Measurements from ENCODE around the gene SULF2.
A peak's percentile ranks its signal among the peaks of the same experiment; 100 is the strongest.

The SULF2 gene

GRCh38 chr20:47784599-47785310 lies 526 bp downstream of the SULF2 start:
- H3K36me3 ChIP-seq (ENCODE audit: control insufficient read depth, insufficient read depth, low read length): no peaks in the 10 kb centered on the region
- no peak overlapping the region for H3K27ac ChIP-seq (ENCODE audit: low read length)
- peaks cover 3% of the 10 kb centered on the region for H3K4me1 ChIP-seq (ENCODE audit: control insufficient read depth, insufficient read depth, low read length)
- H3K27me3 ChIP-seq (ENCODE audit: control insufficient read depth, insufficient read depth, low read length): peaks cover 13% of the 10 kb centered on the region
- WGBS (ENCODE audit: insufficient coverage, insufficient read length): no CpG with 5 or more reads among the region's 69 CpGs
- DNase-seq (ENCODE audit: low read depth, low spot score): no peak
- no peaks in the 10 kb centered on the region for H3K9me3 ChIP-seq (ENCODE audit: control insufficient read depth, insufficient read depth, low read length)
- H3K4me3 ChIP-seq (ENCODE audit: low read length): peak overlapping the region; percentile 34

GRCh38 chr20:47783828-47784598 lies 1.3 kb downstream of the SULF2 start:
- no peaks in the 10 kb centered on the region for H3K36me3 ChIP-seq (ENCODE audit: control insufficient read depth, insufficient read depth, low read length)
- DNase-seq (ENCODE audit: low read depth, low spot score): no peak
- no peak overlapping the region for H3K27ac ChIP-seq (ENCODE audit: low read length)
- peaks cover 13% of the 10 kb centered on the region for H3K27me3 ChIP-seq (ENCODE audit: control insufficient read depth, insufficient read depth, low read length)
- WGBS (ENCODE audit: insufficient coverage, insufficient read length): no CpG with 5 or more reads among the region's 23 CpGs
- H3K9me3 ChIP-seq (ENCODE audit: control insufficient read depth, insufficient read depth, low read length): no peaks in the 10 kb centered on the region
- peak overlapping the region; percentile 34; the same call in 1 of the 2 replicates for H3K4me3 ChIP-seq (ENCODE audit: low read length)
- peaks cover 3% of the 10 kb centered on the region for H3K4me1 ChIP-seq (ENCODE audit: control insufficient read depth, insufficient read depth, low read length)

GRCh38 chr20:47782920-47783552 lies 2.2 kb downstream of the SULF2 start:
- no CpG with 5 or more reads among the region's 2 CpGs for WGBS (ENCODE audit: insufficient coverage, insufficient read length)
- DNase-seq (ENCODE audit: low read depth, low spot score): no peak
- Histone ChIP-seq H3K4me1 (ENCODE audit: control insufficient read depth, insufficient read depth, low read length) (peaks cover 3% of the 10 kb centered on the region), H3K9me3 (ENCODE audit: control insufficient read depth, insufficient read depth, low read length) (no peaks in the 10 kb centered on the region), H3K27ac (ENCODE audit: low read length) (no peak overlapping the region), H3K36me3 (ENCODE audit: control insufficient read depth, insufficient read depth, low read length) (no peaks in the 10 kb centered on the region), H3K4me3 (ENCODE audit: low read length) (no peak overlapping the region), H3K27me3 (ENCODE audit: control insufficient read depth, insufficient read depth, low read length) (peaks cover 13% of the 10 kb centered on the region)

GRCh38 chr20:47782076-47782475 lies 3.2 kb downstream of the SULF2 start:
- WGBS (ENCODE audit: insufficient coverage, insufficient read length): no CpG with 5 or more reads among the region's 7 CpGs
- peaks cover 13% of the 10 kb centered on the region for H3K27me3 ChIP-seq (ENCODE audit: control insufficient read depth, insufficient read depth, low read length)

DNA sequence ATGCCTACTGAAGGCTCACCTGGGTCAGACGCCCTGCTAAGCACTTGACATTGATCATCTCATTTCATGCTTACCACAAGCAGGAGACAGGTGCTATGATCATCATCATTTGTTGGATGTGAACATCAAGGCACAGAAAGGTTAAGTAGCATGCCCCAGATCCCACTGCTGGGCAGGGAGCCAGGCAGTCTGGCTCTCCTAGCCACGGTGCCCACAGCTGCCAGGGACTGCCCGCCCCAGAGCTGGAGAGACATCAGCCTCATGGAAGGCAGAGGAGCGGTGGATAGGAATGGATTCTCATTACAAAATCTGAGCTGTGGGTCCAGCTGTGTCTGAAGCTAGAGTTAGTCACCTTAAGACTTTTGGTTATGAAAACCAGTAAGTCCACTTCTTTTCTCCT lies 3.6 kb downstream of the SULF2 start:
- no peaks in the 10 kb centered on the region for H3K9me3 ChIP-seq (ENCODE audit: control insufficient read depth, insufficient read depth, low read length)
- no peak for DNase-seq (ENCODE audit: low read depth, low spot score)
- peaks cover 3% of the 10 kb centered on the region for H3K4me1 ChIP-seq (ENCODE audit: control insufficient read depth, insufficient read depth, low read length)
- H3K36me3 ChIP-seq (ENCODE audit: control insufficient read depth, insufficient read depth, low read length): no peaks in the 10 kb centered on the region
- WGBS (ENCODE audit: insufficient coverage, insufficient read length): no CpG with 5 or more reads among the region's 4 CpGs
- no peak overlapping the region for H3K27ac ChIP-seq (ENCODE audit: low read length)
- H3K4me3 ChIP-seq (ENCODE audit: low read length): no peak overlapping the region
- peaks cover 13% of the 10 kb centered on the region for H3K27me3 ChIP-seq (ENCODE audit: control insufficient read depth, insufficient read depth, low read length)

More at GRCh38 chr20:47782076-47782475, 3.2 kb downstream of the SULF2 start:
- no peak overlapping the region for H3K4me3 ChIP-seq (ENCODE audit: low read length)
- peaks cover 3% of the 10 kb centered on the region for H3K4me1 ChIP-seq (ENCODE audit: control insufficient read depth, insufficient read depth, low read length)
- no peaks in the 10 kb centered on the region for H3K36me3 ChIP-seq (ENCODE audit: control insufficient read depth, insufficient read depth, low read length)
- no peak for DNase-seq (ENCODE audit: low read depth, low spot score)
- H3K27ac ChIP-seq (ENCODE audit: low read length): no peak overlapping the region
- H3K9me3 ChIP-seq (ENCODE audit: control insufficient read depth, insufficient read depth, low read length): no peaks in the 10 kb centered on the region

GRCh38 chr20:47780720-47781389 lies 4.4 kb downstream of the SULF2 start:
- WGBS (ENCODE audit: insufficient coverage, insufficient read length): no CpG with 5 or more reads among the region's 10 CpGs
- DNase-seq (ENCODE audit: low read depth, low spot score): no peak
- peaks cover 3% of the 10 kb centered on the region for H3K4me1 ChIP-seq (ENCODE audit: control insufficient read depth, insufficient read depth, low read length)
- H3K36me3 ChIP-seq (ENCODE audit: control insufficient read depth, insufficient read depth, low read length): no peaks in the 10 kb centered on the region
- no peaks in the 10 kb centered on the region for H3K9me3 ChIP-seq (ENCODE audit: control insufficient read depth, insufficient read depth, low read length)
- H3K4me3 ChIP-seq (ENCODE audit: low read length): no peak overlapping the region
- H3K27me3 ChIP-seq (ENCODE audit: control insufficient read depth, insufficient read depth, low read length): peaks cover 12% of the 10 kb centered on the region
- no peak overlapping the region for H3K27ac ChIP-seq (ENCODE audit: low read length)

GRCh38 chr20:47778398-47779354 lies 6.6 kb downstream of the SULF2 start:
- WGBS (ENCODE audit: insufficient coverage, insufficient read length): 100% methylated on average over 2 of the region's 17 CpGs
- no peak for DNase-seq (ENCODE audit: low read depth, low spot score)
- no peak overlapping the region for H3K4me3 ChIP-seq (ENCODE audit: low read length)
- no peak overlapping the region for H3K27ac ChIP-seq (ENCODE audit: low read length)
- peaks cover 4% of the 10 kb centered on the region for H3K27me3 ChIP-seq (ENCODE audit: control insufficient read depth, insufficient read depth, low read length)
- H3K36me3 ChIP-seq (ENCODE audit: control insufficient read depth, insufficient read depth, low read length): no peaks in the 10 kb centered on the region
- no peaks in the 10 kb centered on the region for H3K9me3 ChIP-seq (ENCODE audit: control insufficient read depth, insufficient read depth, low read length)
- 0 out of 2 replicates have a peak, but pooled peaks cover 1% of the 10 kb centered on the region for H3K4me1 ChIP-seq (ENCODE audit: control insufficient read depth, insufficient read depth, low read length)

DNA sequence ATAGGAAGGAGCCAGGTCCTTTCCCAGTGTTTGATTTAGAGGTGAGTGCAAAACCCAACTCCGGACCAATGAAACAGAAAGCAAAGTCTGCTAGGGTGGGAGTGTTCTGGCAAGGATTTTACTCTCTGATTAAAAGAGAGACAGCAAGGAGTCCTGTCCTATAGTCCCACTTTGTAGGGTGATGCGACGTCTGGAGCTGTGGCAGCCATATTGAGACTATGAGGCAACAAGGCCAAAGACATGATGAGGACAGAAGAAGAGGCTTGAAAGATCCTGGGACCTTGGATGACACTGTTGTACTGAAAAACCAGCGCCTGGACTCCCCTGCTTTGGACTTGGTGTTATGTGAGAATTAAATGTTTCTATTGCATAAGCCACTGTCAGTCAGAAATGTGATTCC lies 8.1 kb downstream of the SULF2 start:
- Histone ChIP-seq H3K36me3 (ENCODE audit: control insufficient read depth, insufficient read depth, low read length) (no peaks in the 10 kb centered on the region), H3K4me3 (ENCODE audit: low read length) (no peak overlapping the region), H3K4me1 (ENCODE audit: control insufficient read depth, insufficient read depth, low read length) (no peaks in the 10 kb centered on the region), H3K27me3 (ENCODE audit: control insufficient read depth, insufficient read depth, low read length) (no peaks in the 10 kb centered on the region), H3K9me3 (ENCODE audit: control insufficient read depth, insufficient read depth, low read length) (no peaks in the 10 kb centered on the region), H3K27ac (ENCODE audit: low read length) (no peak overlapping the region)
- DNase-seq (ENCODE audit: low read depth, low spot score): no peak
- no CpG with 5 or more reads among the region's 4 CpGs for whole genome bisulfite sequencing (ENCODE audit: insufficient coverage, insufficient read length)

DNA sequence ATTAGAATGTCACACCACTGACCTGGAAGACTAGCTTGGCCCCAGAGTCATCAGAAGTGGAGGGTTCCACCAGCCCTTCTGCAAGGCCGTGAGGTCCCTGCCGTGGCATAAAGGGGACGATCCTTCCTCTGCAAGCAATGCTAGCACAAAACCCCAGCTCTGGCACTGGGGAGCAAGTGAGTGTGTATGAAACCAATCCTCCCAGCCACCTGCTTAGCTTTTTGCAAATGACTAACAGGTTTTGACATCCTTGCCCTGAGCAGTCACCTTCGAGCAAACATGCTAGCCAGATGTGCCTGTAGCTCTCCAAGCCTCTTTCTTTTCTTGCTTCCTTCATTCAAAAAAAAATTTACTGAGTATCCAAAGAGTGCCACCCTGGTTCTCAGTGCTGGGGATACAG lies 8.6 kb downstream of the SULF2 start:
- DNase-seq (ENCODE audit: low read depth, low spot score): no peak
- H3K4me3 ChIP-seq (ENCODE audit: low read length): no peak overlapping the region
- no peaks in the 10 kb centered on the region for H3K27me3 ChIP-seq (ENCODE audit: control insufficient read depth, insufficient read depth, low read length)
- no peak overlapping the region for H3K27ac ChIP-seq (ENCODE audit: low read length)
- no peaks in the 10 kb centered on the region for H3K4me1 ChIP-seq (ENCODE audit: control insufficient read depth, insufficient read depth, low read length)
- H3K9me3 ChIP-seq (ENCODE audit: control insufficient read depth, insufficient read depth, low read length): no peaks in the 10 kb centered on the region
- no peaks in the 10 kb centered on the region for H3K36me3 ChIP-seq (ENCODE audit: control insufficient read depth, insufficient read depth, low read length)
- WGBS (ENCODE audit: insufficient coverage, insufficient read length): no CpG with 5 or more reads among the region's 4 CpGs
